Measurements from ENCODE around the gene ARID4B.

DNA sequence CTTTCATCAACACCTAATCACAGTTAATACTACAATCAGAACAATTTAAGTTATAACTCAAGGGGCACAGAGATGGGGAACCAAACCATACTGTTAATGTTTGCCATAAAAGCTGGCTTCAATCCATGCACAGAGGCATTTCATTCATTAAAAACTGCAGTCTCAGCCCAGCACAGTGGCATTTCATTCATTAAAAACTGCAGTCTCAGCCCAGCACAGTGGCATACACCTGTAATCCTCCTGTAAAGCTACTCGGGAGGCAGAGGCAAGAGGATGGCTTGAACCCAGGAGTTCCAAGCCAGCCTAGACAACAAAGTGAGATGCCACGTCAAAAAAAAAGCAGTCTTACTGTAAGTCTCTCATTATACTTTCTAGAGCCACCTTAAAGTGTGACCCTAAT is 29.2 kb downstream of the ARID4B start:
- TF ChIP-seq, protein P1, sequence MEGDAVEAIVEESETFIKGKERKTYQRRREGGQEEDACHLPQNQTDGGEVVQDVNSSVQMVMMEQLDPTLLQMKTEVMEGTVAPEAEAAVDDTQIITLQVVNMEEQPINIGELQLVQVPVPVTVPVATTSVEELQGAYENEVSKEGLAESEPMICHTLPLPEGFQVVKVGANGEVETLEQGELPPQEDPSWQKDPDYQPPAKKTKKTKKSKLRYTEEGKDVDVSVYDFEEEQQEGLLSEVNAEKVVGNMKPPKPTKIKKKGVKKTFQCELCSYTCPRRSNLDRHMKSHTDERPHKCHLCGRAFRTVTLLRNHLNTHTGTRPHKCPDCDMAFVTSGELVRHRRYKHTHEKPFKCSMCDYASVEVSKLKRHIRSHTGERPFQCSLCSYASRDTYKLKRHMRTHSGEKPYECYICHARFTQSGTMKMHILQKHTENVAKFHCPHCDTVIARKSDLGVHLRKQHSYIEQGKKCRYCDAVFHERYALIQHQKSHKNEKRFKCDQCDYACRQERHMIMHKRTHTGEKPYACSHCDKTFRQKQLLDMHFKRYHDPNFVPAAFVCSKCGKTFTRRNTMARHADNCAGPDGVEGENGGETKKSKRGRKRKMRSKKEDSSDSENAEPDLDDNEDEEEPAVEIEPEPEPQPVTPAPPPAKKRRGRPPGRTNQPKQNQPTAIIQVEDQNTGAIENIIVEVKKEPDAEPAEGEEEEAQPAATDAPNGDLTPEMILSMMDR (IDR thresholded peaks at IDR 0.05) = no peak
- no peak for TF ChIP-seq POLR2A (IDR thresholded peaks at IDR 0.05)

All from lower leg skin (tissue), 3 donors.